ENCODE measurements around the gene SCPEP1.

GRCh38 chr17:57025876-57026275, 47.9 kb downstream of the SCPEP1 start:
- TF ChIP-seq YY1 (IDR thresholded peaks at IDR 0.05; ENCODE audit: insufficient read depth, insufficient read length) = no peak
- no peak for TF ChIP-seq ZNF274 (IDR thresholded peaks at IDR 0.05; ENCODE audit: low read depth, low read length)

Measured in NT2/D1 (cell line).